OCI-LY3 (cell line): ENCODE measurements around the gene SIK3.

ENCODE experiments used
- H2AFZ ChIP-seq: fragments of 200-600, 300-600 bp; shearing (Covaris generic); 2 replicates; pipeline ENCODE4 v1.6.0; 2014; ENCODE audit warnings: antibody characterized with exemption, low read depth, low read length
- H3K27ac ChIP-seq: fragments of 200-600, 300-600 bp; sonication (generic); 2 replicates; pipeline ENCODE4 v1.5.1; 2014; ENCODE audit warnings: mild to moderate bottlenecking, low read length, moderate library complexity, mixed read lengths
- H3K27me3 ChIP-seq: fragments of 200-600, 300-600 bp; sonication (generic); 2 replicates; pipeline ENCODE4 v1.6.1; 2014; ENCODE audit warnings: low read depth, low read length, mixed read lengths
- H3K36me3 ChIP-seq: fragments of 200-600, 300-600 bp; sonication (generic); replicated peaks from 2 replicates; pipeline ENCODE3; 2014; ENCODE audit warnings: low read depth, low read length, mixed read lengths
- H3K4me1 ChIP-seq: fragments of 300-600, 200-600 bp; sonication (generic); 2 replicates; pipeline ENCODE4 v1.6.1; 2014; ENCODE audit warnings: low read length, mixed read lengths
- H3K4me2 ChIP-seq: fragments of 200-600, 300-600 bp; sonication (generic); 2 replicates; pipeline ENCODE4 v1.6.1; 2014; ENCODE audit warnings: low read length, mixed read lengths
- H3K4me3 ChIP-seq: fragments of 300-600, 200-600 bp; sonication (generic); 2 replicates; pipeline ENCODE4 v1.5.1; 2014; ENCODE audit warnings: antibody characterized with exemption, mild to moderate bottlenecking, low read length, moderate library complexity
- H3K79me2 ChIP-seq: fragments of 300-600, 200-600 bp; shearing (Covaris generic); 2 replicates; pipeline ENCODE4 v1.6.1; 2014; ENCODE audit warnings: mild to moderate bottlenecking, low read length, mixed read lengths
- H3K9ac ChIP-seq: fragments of 300-600, 200-600 bp; shearing (Covaris generic); 2 replicates; pipeline ENCODE4 v1.6.0; 2014; ENCODE audit warnings: mild to moderate bottlenecking, low read length, moderate library complexity
- H3K9me3 ChIP-seq: fragments of 200-600, 300-600 bp; shearing (Covaris generic); 2 replicates; pipeline ENCODE4 v1.6.1; 2014; ENCODE audit warnings: low read length, mixed read lengths; ENCODE audit not compliant: insufficient read depth
- H4K20me1 ChIP-seq: fragments of 200-600, 300-600 bp; sonication (generic); 2 replicates; pipeline ENCODE4 v1.6.1; 2016; ENCODE audit warnings: low read length, mixed read lengths; ENCODE audit not compliant: insufficient read depth
- CTCF ChIP-seq: fragments of 200-600, 300-600 bp; sonication (generic); IDR thresholded peaks from 2 replicates; pipeline ENCODE4 v1.5.1; 2014; ENCODE audit warnings: antibody characterized with exemption, low read length, low read depth
- EZH2phosphoT487 ChIP-seq: fragments of 200-600 bp; shearing (Covaris generic); IDR thresholded peaks from 2 replicates; pipeline ENCODE4 v1.6.1; 2018; ENCODE audit warnings: antibody characterized with exemption, mixed run types, low read depth

SIK3 gene

GRCh38 chr11:117096201-117096991 lies 1.8 kb downstream of the SIK3 start:
- H3K27me3 ChIP-seq, result no peaks in the 10 kb centered on the region
- TF ChIP-seq CTCF (no peak), EZH2phosphoT487 (no peak)
- peaks cover 41% of the 10 kb centered on the region for H4K20me1 ChIP-seq
- H3K9me3 ChIP-seq, result no peaks in the 10 kb centered on the region
- peak overlapping the region; percentile 83 for H3K9ac ChIP-seq
- peaks cover 10% of the 10 kb centered on the region for H3K36me3 ChIP-seq
- H3K4me3 ChIP-seq, result peak overlapping the region; percentile 89
- H3K4me1 ChIP-seq, result peaks cover 57% of the 10 kb centered on the region
- H3K27ac ChIP-seq, result 0 out of 2 replicates have a peak overlapping the region, but pooled peaks have one; percentile 10
- peaks cover 67% of the 10 kb centered on the region for H3K79me2 ChIP-seq
- H3K4me2 ChIP-seq, result peak overlapping the region; percentile 88
- H2AFZ ChIP-seq, result no peak overlapping the region

GRCh38 chr11:117095284-117096161 lies 2.7 kb downstream of the SIK3 start:
- H3K9ac ChIP-seq, result no peak overlapping the region
- no peak for TF ChIP-seq CTCF
- TF ChIP-seq EZH2phosphoT487, result no peak
- H3K27me3 ChIP-seq, result no peaks in the 10 kb centered on the region
- H2AFZ ChIP-seq, result no peak overlapping the region
- peak overlapping the region; percentile 88 for H3K4me2 ChIP-seq
- peaks cover 45% of the 10 kb centered on the region for H4K20me1 ChIP-seq
- no peak overlapping the region for H3K27ac ChIP-seq
- H3K4me3 ChIP-seq, result peak overlapping the region; percentile 89; the same call in 1 of the 2 replicates
- H3K9me3 ChIP-seq, result no peaks in the 10 kb centered on the region
- H3K36me3 ChIP-seq, result peaks cover 10% of the 10 kb centered on the region
- peaks cover 60% of the 10 kb centered on the region for H3K4me1 ChIP-seq
- peaks cover 75% of the 10 kb centered on the region for H3K79me2 ChIP-seq

GRCh38 chr11:117094776-117095175 lies 3.5 kb downstream of the SIK3 start:
- Histone ChIP-seq H3K4me2 (peak overlapping the region; percentile 23; the same call in 1 of the 2 replicates), H3K79me2 (peaks cover 82% of the 10 kb centered on the region), H4K20me1 (peaks cover 52% of the 10 kb centered on the region), H3K9me3 (no peaks in the 10 kb centered on the region), H2AFZ (no peak overlapping the region), H3K27ac (no peak overlapping the region), H3K36me3 (peaks cover 10% of the 10 kb centered on the region), H3K9ac (no peak overlapping the region), H3K4me3 (no peak overlapping the region), H3K27me3 (no peaks in the 10 kb centered on the region), H3K4me1 (peaks cover 67% of the 10 kb centered on the region)
- no peak for TF ChIP-seq EZH2phosphoT487
- TF ChIP-seq CTCF, result no peak
